ENCODE results near the gene ERC2.
"Not testable (repeated sequence)": the region's sequence is repeated elsewhere in the genome, so short reads cannot be mapped to it uniquely, and the experiment has no call there.

ERC2 gene

GRCh38 chr3:56052188-56052587 lies 416.1 kb downstream of the ERC2 start:
- DNase-seq (ENCODE audit: insufficient read length, low spot score) (no peak), FAIRE-seq (no peak)

DNA sequence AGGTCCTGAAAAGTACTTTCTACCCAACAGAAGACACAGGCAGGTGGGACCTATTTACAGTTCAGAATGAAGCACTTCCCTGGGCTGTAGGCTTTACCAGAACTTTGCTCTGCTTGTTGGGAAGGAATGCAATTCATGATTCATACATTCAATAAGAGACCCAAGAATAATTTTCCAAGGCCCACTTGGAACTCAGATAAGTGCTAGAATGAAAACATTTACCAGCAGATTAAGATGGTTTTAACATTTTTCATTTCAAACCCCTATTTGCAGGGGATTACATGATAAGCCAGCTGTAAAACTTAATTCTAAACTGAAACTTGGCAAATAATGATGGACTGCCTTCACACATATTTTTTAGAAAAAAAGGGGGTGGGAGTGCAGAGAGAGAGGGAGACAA lies 417.2 kb downstream of the ERC2 start:
- TF ChIP-seq POLR2AphosphoS5 (IDR thresholded peaks at IDR 0.05; ENCODE audit: low read depth, low read length) (no peak), SPI1 (IDR thresholded peaks at IDR 0.05; ENCODE audit: low read depth, low read length) (no peak), POU2F2 (IDR thresholded peaks at IDR 0.05; ENCODE audit: low read depth, low read length) (no peak), POLR2A (IDR thresholded peaks at IDR 0.05; ENCODE audit: low read depth, low read length) (no peak), TAF1 (IDR thresholded peaks at IDR 0.05; ENCODE audit: low read depth, low read length) (no peak), PAX5 (IDR thresholded peaks at IDR 0.05; ENCODE audit: insufficient read depth, low read length, severe bottlenecking) (no peak)
- no peak for FAIRE-seq

More at GRCh38 chr3:56052188-56052587, 416.1 kb downstream of the ERC2 start:
- TF ChIP-seq POLR2AphosphoS5 (IDR thresholded peaks at IDR 0.05; ENCODE audit: low read depth, low read length): no peak
- no peak for TF ChIP-seq PAX5 (IDR thresholded peaks at IDR 0.05; ENCODE audit: insufficient read depth, low read length, severe bottlenecking)

DNA sequence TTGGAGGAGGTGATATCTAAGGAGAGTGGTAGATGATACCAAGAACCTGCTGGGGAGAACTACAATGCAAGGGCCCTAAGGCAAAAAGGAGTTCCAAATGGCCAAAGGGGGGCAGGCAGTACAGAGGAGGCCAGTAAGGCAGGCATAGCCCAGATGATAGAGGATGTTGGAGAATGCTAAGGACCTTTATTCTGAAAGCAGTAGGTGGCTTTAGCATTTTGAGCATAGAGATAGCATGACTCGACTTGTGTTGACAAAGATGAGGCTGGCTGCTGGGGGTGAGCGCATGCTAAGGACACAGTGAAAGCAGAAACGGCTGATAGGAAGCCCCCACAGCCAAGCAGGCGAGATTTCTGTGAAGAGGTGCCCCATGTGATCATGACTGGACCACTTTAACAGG lies 419.3 kb downstream of the ERC2 start:
- FAIRE-seq: no peak
- no peak for DNase-seq (ENCODE audit: insufficient read length, low spot score)
- TF ChIP-seq POLR2A (IDR thresholded peaks at IDR 0.05; ENCODE audit: low read depth, low read length) (no peak), PAX5 (IDR thresholded peaks at IDR 0.05; ENCODE audit: insufficient read depth, low read length, severe bottlenecking) (no peak), POU2F2 (IDR thresholded peaks at IDR 0.05; ENCODE audit: low read depth, low read length) (no peak), POLR2AphosphoS5 (IDR thresholded peaks at IDR 0.05; ENCODE audit: low read depth, low read length) (no peak), SPI1 (IDR thresholded peaks at IDR 0.05; ENCODE audit: low read depth, low read length) (no peak), TAF1 (IDR thresholded peaks at IDR 0.05; ENCODE audit: low read depth, low read length) (no peak)

More for the DNA sequence above, 417.2 kb downstream of the ERC2 start:
- no peak for DNase-seq (ENCODE audit: insufficient read length, low spot score)

DNA sequence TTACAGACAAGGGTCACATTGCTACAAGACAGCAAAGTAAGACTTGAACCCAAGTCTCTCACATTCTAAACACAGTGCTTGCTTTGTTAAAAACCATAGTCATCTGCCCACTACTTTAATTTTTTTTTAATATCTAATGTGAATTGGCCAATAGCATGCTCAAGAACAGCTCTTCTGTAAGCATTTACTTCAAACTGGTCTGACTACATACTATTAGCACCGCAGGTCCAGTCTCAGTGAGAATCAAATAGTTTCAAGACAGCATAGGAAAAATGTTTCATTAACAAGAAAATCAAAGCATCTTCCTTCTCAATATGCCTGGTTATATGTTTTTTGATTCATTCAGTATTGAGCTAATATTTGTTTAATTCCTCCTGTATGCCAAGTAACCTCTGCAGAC lies 419.9 kb downstream of the ERC2 start:
- FAIRE-seq (no peak), DNase-seq (ENCODE audit: insufficient read length, low spot score) (no peak)
- TF ChIP-seq POLR2A (IDR thresholded peaks at IDR 0.05; ENCODE audit: low read depth, low read length) (no peak), POU2F2 (IDR thresholded peaks at IDR 0.05; ENCODE audit: low read depth, low read length) (no peak), SPI1 (IDR thresholded peaks at IDR 0.05; ENCODE audit: low read depth, low read length) (no peak), POLR2AphosphoS5 (IDR thresholded peaks at IDR 0.05; ENCODE audit: low read depth, low read length) (no peak), TAF1 (IDR thresholded peaks at IDR 0.05; ENCODE audit: low read depth, low read length) (no peak), PAX5 (IDR thresholded peaks at IDR 0.05; ENCODE audit: insufficient read depth, low read length, severe bottlenecking) (no peak)

DNA sequence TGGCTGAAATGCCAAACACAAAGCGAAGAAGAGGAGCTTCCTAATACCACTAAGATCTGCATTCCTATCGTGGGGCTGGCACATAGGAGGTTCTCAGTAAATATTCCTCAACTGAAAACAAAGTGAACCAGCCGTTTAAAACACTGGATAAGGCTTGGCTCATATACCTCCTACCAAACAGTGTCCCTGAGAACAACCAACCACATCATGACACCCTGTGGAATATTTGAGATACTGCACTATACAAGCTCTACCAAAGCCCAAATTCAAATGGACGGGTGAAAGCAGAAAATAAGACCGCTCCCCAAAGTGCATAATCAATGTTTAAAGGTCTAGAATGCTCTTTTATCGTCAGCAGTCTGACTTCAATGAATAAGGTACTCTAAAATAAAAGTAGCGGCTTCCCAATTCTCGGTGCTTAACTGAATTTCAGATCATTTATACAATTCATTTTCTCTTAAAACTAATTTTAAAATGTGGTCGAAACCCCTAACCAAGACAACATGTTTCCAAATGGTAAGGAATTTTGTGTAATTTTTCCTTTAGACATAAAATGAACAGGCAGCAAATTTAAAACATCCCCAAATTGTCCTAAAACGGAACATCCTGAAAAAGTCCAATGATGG lies 425.8 kb downstream of the ERC2 start:
- FAIRE-seq (no peak), DNase-seq (ENCODE audit: insufficient read length, low spot score) (no peak)
- TF ChIP-seq TAF1 (IDR thresholded peaks at IDR 0.05; ENCODE audit: low read depth, low read length) (no peak), SPI1 (IDR thresholded peaks at IDR 0.05; ENCODE audit: low read depth, low read length) (no peak), POU2F2 (IDR thresholded peaks at IDR 0.05; ENCODE audit: low read depth, low read length) (no peak), POLR2AphosphoS5 (IDR thresholded peaks at IDR 0.05; ENCODE audit: low read depth, low read length) (no peak), POLR2A (IDR thresholded peaks at IDR 0.05; ENCODE audit: low read depth, low read length) (no peak), PAX5 (IDR thresholded peaks at IDR 0.05; ENCODE audit: insufficient read depth, low read length, severe bottlenecking) (no peak)

- TF ChIP-seq TAF1 (IDR thresholded peaks at IDR 0.05; ENCODE audit: low read depth, low read length) (no peak), POLR2AphosphoS5 (IDR thresholded peaks at IDR 0.05; ENCODE audit: low read depth, low read length) (no peak), POU2F2 (IDR thresholded peaks at IDR 0.05; ENCODE audit: low read depth, low read length) (no peak), PAX5 (IDR thresholded peaks at IDR 0.05; ENCODE audit: insufficient read depth, low read length, severe bottlenecking) (no peak), SPI1 (IDR thresholded peaks at IDR 0.05; ENCODE audit: low read depth, low read length) (no peak)
- DNase-seq (ENCODE audit: insufficient read length, low spot score) (no peak), FAIRE-seq (no peak)
Observed at GRCh38 chr3:56025326-56025725, 442.9 kb downstream of the ERC2 start.

DNA sequence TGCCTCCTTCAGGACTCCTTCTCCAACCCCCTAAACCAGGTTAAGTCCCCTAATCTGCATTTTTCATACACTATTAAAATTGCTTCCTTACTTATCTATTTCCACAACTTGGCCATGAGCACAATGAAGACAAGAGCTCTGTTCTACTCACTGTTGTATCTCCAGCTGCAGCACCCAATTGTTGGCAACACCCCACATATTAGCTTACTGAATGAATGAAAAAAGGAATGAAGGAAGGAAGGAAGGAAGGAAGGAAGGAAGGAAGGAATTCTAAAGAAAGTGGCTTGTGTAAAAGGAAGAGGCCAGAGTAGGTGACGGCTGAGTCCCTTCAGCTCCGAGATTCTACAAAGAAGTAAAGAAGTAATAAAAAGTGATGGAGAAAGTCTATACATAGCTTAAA lies 444.7 kb downstream of the ERC2 start:
- DNase-seq (ENCODE audit: insufficient read length, low spot score) (no peak), FAIRE-seq (no peak)
- no peak for TF ChIP-seq POU2F2 (IDR thresholded peaks at IDR 0.05; ENCODE audit: low read depth, low read length)
- TF ChIP-seq POLR2AphosphoS5 (IDR thresholded peaks at IDR 0.05; ENCODE audit: low read depth, low read length): no peak
- no peak for TF ChIP-seq PAX5 (IDR thresholded peaks at IDR 0.05; ENCODE audit: insufficient read depth, low read length, severe bottlenecking)
- TF ChIP-seq TAF1 (IDR thresholded peaks at IDR 0.05; ENCODE audit: low read depth, low read length): no peak
- TF ChIP-seq SPI1 (IDR thresholded peaks at IDR 0.05; ENCODE audit: low read depth, low read length): no peak
- no peak for TF ChIP-seq POLR2A (IDR thresholded peaks at IDR 0.05; ENCODE audit: low read depth, low read length)

- no peak for TF ChIP-seq POLR2A (IDR thresholded peaks at IDR 0.05; ENCODE audit: low read depth, low read length)
- no peak for TF ChIP-seq SPI1 (IDR thresholded peaks at IDR 0.05; ENCODE audit: low read depth, low read length)
- no peak for TF ChIP-seq POLR2AphosphoS5 (IDR thresholded peaks at IDR 0.05; ENCODE audit: low read depth, low read length)
- no peak for TF ChIP-seq POU2F2 (IDR thresholded peaks at IDR 0.05; ENCODE audit: low read depth, low read length)
- no peak for TF ChIP-seq PAX5 (IDR thresholded peaks at IDR 0.05; ENCODE audit: insufficient read depth, low read length, severe bottlenecking)
- no peak for TF ChIP-seq TAF1 (IDR thresholded peaks at IDR 0.05; ENCODE audit: low read depth, low read length)
- FAIRE-seq (no peak), DNase-seq (ENCODE audit: insufficient read length, low spot score) (no peak)
Observed at GRCh38 chr3:56022619-56023018, 445.6 kb downstream of the ERC2 start.

- DNase-seq (ENCODE audit: insufficient read length, low spot score) (no peak), FAIRE-seq (no peak)
- TF ChIP-seq TAF1 (IDR thresholded peaks at IDR 0.05; ENCODE audit: low read depth, low read length) (no peak), POLR2A (IDR thresholded peaks at IDR 0.05; ENCODE audit: low read depth, low read length) (no peak), POLR2AphosphoS5 (IDR thresholded peaks at IDR 0.05; ENCODE audit: low read depth, low read length) (no peak), POU2F2 (IDR thresholded peaks at IDR 0.05; ENCODE audit: low read depth, low read length) (no peak), SPI1 (IDR thresholded peaks at IDR 0.05; ENCODE audit: low read depth, low read length) (no peak), PAX5 (IDR thresholded peaks at IDR 0.05; ENCODE audit: insufficient read depth, low read length, severe bottlenecking) (no peak)
Observed at GRCh38 chr3:56019490-56020146, 448.6 kb downstream of the ERC2 start.

GRCh38 chr3:56015374-56015773 lies 452.9 kb downstream of the ERC2 start:
- DNase-seq (ENCODE audit: insufficient read length, low spot score); FAIRE-seq: not testable (repeated sequence)
